ENCODE measurements around the gene TMEM123.

The TMEM123 gene

DNA sequence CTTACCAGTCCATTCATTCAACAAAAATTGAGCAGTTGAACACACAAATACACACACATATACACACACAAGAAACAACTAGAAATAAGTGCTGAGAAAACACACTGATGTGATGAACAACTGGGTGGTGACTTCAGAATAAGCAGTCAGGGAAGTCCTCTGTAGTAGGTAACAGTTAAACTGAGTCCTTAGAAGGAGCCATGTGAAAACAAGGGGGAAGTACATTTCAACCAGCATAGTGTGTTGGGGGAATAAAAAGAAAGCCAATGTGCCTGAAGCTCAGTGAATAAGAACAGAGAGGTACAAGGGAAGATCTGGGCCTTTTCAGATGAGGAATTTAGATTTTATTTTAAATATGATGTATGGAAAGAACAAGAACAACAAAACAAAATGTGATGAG lies 6.8 kb upstream of the TMEM123 start:
- H3K4me1 ChIP-seq (ENCODE audit: control insufficient read depth, insufficient read depth, low read length, poor library complexity, severe bottlenecking): no peaks in the 10 kb centered on the region
- H3K27ac ChIP-seq (ENCODE audit: low read depth, low read length, severe bottlenecking): no peak overlapping the region
- no peaks in the 10 kb centered on the region for H3K36me3 ChIP-seq (ENCODE audit: control insufficient read depth, insufficient read depth, low read length)
- no peaks in the 10 kb centered on the region for H3K9me3 ChIP-seq (ENCODE audit: control insufficient read depth, low read length)
- H3K4me3 ChIP-seq (ENCODE audit: extremely low read depth, insufficient read depth, low read length, poor library complexity, severe bottlenecking): no peak overlapping the region

DNA sequence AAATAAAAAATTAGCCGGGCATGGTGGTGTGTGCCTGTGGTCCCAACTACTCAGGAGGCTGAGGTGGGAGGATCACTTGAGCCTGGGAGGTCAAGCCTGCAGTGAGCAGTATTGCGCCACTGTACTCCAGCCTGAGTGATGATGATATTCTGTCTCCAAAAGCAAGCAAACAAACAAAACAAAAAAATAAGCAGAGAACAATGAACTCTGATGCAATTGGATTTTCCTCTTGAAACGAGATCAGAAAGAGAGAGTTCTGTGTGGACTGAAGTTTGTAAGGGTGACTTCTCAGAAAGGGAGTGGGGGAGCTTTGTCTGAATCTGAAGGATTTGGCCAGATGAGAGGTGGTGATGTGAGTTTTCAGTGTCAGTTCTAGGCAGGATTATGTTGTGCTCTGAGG lies 6.0 kb upstream of the TMEM123 start:
- Histone ChIP-seq H3K27ac (ENCODE audit: low read depth, low read length, severe bottlenecking) (no peak overlapping the region), H3K4me1 (ENCODE audit: control insufficient read depth, insufficient read depth, low read length, poor library complexity, severe bottlenecking) (no peaks in the 10 kb centered on the region), H3K4me3 (ENCODE audit: extremely low read depth, insufficient read depth, low read length, poor library complexity, severe bottlenecking) (no peak overlapping the region), H3K9me3 (ENCODE audit: control insufficient read depth, low read length) (no peaks in the 10 kb centered on the region), H3K36me3 (ENCODE audit: control insufficient read depth, insufficient read depth, low read length) (no peaks in the 10 kb centered on the region)
- WGBS, 2 experiments (ENCODE audit: insufficient coverage in 2 of 2): 87 to 89% methylated on average over 1 of the region's 3 CpGs

DNA sequence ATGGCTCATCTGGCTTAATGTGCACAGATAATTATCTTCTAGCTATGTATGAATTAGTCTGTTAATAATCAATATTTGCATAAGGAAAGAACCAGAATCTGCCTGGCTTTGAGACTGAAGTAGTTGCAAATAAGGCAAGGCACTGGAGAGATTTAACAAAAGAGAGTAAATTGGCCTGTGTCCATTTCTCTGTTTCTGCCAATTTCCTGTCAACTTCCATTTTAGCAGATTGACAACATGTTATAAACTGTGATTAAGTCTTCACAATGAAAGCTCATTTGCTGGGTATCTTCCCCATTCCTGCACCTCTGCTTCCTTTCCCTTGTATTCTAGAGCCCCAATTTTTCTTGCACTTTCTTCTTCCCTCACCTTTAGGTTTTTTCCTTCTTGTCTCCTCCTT lies 5.3 kb upstream of the TMEM123 start:
- H3K4me3 ChIP-seq (ENCODE audit: extremely low read depth, insufficient read depth, low read length, poor library complexity, severe bottlenecking): no peak overlapping the region
- H3K36me3 ChIP-seq (ENCODE audit: control insufficient read depth, insufficient read depth, low read length): no peaks in the 10 kb centered on the region
- no peaks in the 10 kb centered on the region for H3K4me1 ChIP-seq (ENCODE audit: control insufficient read depth, insufficient read depth, low read length, poor library complexity, severe bottlenecking)
- no peaks in the 10 kb centered on the region for H3K9me3 ChIP-seq (ENCODE audit: control insufficient read depth, low read length)
- no peak overlapping the region for H3K27ac ChIP-seq (ENCODE audit: low read depth, low read length, severe bottlenecking)

DNA sequence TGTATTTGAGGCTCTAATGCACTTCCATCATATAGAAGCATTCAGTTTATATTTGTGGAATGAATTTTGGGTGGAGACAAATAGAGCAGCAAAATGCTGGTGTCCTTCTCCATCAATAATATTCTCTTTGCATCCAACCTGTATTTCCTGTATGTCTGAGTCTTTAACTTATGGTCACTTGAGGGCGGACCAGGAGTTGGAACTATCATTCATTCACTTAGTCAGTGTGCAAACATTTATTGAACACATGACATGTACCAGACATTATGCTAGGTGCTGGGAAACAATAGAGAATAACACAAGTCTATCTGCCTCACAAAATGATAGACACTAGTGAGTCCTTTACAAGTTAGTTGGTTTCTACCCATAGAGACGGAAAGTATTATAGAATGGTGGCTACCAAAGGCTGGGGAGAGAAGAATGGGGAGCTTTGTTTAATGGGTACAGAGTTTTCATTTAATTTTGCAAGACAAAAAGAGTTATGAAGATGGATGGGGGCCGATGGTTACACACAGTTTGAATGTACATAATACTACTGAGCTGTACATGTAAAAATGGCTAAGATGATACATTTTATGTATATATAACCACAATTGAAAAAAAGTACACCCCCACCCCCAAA lies 4.6 kb upstream of the TMEM123 start:
- Histone ChIP-seq H3K4me1 (ENCODE audit: control insufficient read depth, insufficient read depth, low read length, poor library complexity, severe bottlenecking) (no peaks in the 10 kb centered on the region), H3K27ac (ENCODE audit: low read depth, low read length, severe bottlenecking) (no peak overlapping the region), H3K4me3 (ENCODE audit: extremely low read depth, insufficient read depth, low read length, poor library complexity, severe bottlenecking) (no peak overlapping the region), H3K9me3 (ENCODE audit: control insufficient read depth, low read length) (no peaks in the 10 kb centered on the region), H3K36me3 (ENCODE audit: control insufficient read depth, insufficient read depth, low read length) (no peaks in the 10 kb centered on the region)
- 90% methylated on average over 1 of the region's 3 CpGs; no CpG with 5 or more reads in 1 of the 2 experiments for WGBS, 2 experiments (ENCODE audit: insufficient coverage in 2 of 2)

DNA sequence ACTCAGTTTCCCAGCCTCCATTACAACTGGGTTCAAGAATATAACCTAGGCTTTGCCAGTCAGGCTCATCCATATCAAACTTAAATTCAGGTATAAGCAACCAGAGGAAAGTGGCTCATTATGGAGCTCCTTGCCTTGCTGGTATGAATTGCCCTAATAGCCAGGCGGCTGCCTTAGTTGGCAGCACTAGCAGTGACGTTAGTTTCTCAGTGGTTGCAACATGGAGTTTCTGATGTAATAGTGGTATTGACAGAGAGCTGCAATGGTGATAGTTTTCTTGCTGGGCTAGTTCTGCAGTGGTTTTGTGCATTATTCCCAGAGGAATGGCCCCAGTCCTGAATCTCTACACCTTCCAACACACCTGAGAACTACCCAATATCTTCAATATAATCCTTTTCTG lies 3.8 kb upstream of the TMEM123 start:
- Histone ChIP-seq H3K4me1 (ENCODE audit: control insufficient read depth, insufficient read depth, low read length, poor library complexity, severe bottlenecking) (no peaks in the 10 kb centered on the region), H3K9me3 (ENCODE audit: control insufficient read depth, low read length) (no peaks in the 10 kb centered on the region), H3K4me3 (ENCODE audit: extremely low read depth, insufficient read depth, low read length, poor library complexity, severe bottlenecking) (no peak overlapping the region), H3K36me3 (ENCODE audit: control insufficient read depth, insufficient read depth, low read length) (no peaks in the 10 kb centered on the region), H3K27ac (ENCODE audit: low read depth, low read length, severe bottlenecking) (no peak overlapping the region)
- 100% methylated on average over 2 of the region's 2 CpGs for WGBS, 2 experiments (ENCODE audit: insufficient coverage in 2 of 2)

GRCh38 chr11:102453921-102454320 lies 1.4 kb upstream of the TMEM123 start:
- H3K27ac ChIP-seq (ENCODE audit: low read depth, low read length, severe bottlenecking): no peak overlapping the region
- H3K4me1 ChIP-seq (ENCODE audit: control insufficient read depth, insufficient read depth, low read length, poor library complexity, severe bottlenecking): peaks cover 13% of the 10 kb centered on the region
- H3K9me3 ChIP-seq (ENCODE audit: control insufficient read depth, low read length): no peaks in the 10 kb centered on the region
- WGBS, 2 experiments (ENCODE audit: insufficient coverage in 2 of 2): 88% methylated on average over 2 of the region's 3 CpGs; no CpG with 5 or more reads in 1 of the 2 experiments
- H3K4me3 ChIP-seq (ENCODE audit: extremely low read depth, insufficient read depth, low read length, poor library complexity, severe bottlenecking): peak overlapping the region; percentile 88
- peaks cover 3% of the 10 kb centered on the region for H3K36me3 ChIP-seq (ENCODE audit: control insufficient read depth, insufficient read depth, low read length)

DNA sequence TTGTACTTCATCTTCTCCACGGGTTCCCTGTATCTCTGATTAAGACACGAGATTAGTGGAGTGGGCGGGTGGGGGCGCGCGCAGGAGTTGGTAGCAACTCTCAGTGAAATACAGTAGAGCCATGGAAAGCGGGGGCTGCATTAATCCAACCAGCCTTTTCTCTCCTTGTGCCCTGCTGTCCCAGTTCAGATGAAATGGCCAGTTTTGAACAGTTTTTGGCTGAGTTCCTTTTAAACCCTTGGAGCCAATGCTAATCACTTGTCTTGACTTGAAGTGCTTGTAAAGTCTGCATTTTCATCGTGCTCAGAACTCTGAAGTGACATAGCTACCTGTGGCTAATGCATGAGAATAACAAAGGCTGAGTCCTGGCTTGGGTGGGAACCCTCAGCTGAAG lies 734 bp upstream of the TMEM123 start:
- Histone ChIP-seq H3K36me3 (ENCODE audit: control insufficient read depth, insufficient read depth, low read length) (peaks cover 8% of the 10 kb centered on the region), H3K4me3 (ENCODE audit: extremely low read depth, insufficient read depth, low read length, poor library complexity, severe bottlenecking) (peak overlapping the region; percentile 88), H3K9me3 (ENCODE audit: control insufficient read depth, low read length) (no peaks in the 10 kb centered on the region), H3K27ac (ENCODE audit: low read depth, low read length, severe bottlenecking) (peak overlapping the region; percentile 82), H3K4me1 (ENCODE audit: control insufficient read depth, insufficient read depth, low read length, poor library complexity, severe bottlenecking) (peaks cover 19% of the 10 kb centered on the region)
- WGBS, 2 experiments (ENCODE audit: insufficient coverage in 2 of 2): 10% methylated on average over 1 to 2 of the region's 8 CpGs

DNA sequence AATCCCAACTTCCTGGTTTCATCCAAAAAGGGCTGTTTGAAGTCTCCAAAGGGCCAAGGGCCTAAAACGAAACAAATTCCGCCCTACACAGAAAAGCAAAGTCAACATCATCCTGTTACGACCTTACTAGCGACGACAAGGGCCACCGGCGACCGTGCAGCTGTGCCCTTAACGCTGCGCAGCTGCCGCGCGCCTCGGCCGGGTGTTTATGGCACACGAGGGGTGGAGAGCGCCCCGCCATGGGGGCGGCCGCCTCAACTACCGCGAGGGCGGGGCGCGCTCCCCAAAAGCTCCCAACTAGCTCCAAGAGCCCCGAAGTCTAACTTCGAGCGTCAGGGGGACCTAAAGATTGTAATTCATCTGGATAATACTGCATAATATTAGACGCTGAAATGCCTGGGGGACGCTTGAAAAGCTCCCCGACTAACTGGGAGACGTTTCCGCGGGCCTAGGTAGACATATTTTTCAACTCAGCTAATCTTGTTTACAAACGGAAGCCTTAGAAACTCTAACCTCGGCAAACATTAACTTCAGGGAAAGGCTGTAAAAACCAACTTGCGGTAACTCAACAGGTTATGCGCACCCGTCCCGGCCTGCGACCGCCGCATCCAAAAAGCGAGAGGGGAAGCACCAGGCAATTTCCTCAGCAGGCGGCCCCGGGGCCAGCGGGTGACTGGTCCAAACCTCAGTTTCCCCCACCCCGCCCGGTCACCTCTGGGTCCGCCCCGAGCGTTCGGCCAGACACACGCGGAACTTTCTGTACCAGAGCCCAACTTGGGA lies 694 bp downstream of the TMEM123 start:
- Histone ChIP-seq H3K27ac (ENCODE audit: low read depth, low read length, severe bottlenecking) (peak overlapping the region; percentile 82), H3K36me3 (ENCODE audit: control insufficient read depth, insufficient read depth, low read length) (peaks cover 21% of the 10 kb centered on the region), H3K4me1 (ENCODE audit: control insufficient read depth, insufficient read depth, low read length, poor library complexity, severe bottlenecking) (peaks cover 33% of the 10 kb centered on the region), H3K4me3 (ENCODE audit: extremely low read depth, insufficient read depth, low read length, poor library complexity, severe bottlenecking) (peak overlapping the region; percentile 88), H3K9me3 (ENCODE audit: control insufficient read depth, low read length) (no peaks in the 10 kb centered on the region)
- 0% methylated on average over 35 to 40 of the region's 55 CpGs for WGBS, 2 experiments (ENCODE audit: insufficient coverage in 2 of 2)

GRCh38 chr11:102451041-102451680 lies 1.4 kb downstream of the TMEM123 start:
- H3K4me3 ChIP-seq (ENCODE audit: extremely low read depth, insufficient read depth, low read length, poor library complexity, severe bottlenecking): peak overlapping the region; percentile 88
- peak overlapping the region; percentile 82 for H3K27ac ChIP-seq (ENCODE audit: low read depth, low read length, severe bottlenecking)

GRCh38 chr11:102449651-102450570 lies 2.7 kb downstream of the TMEM123 start:
- H3K4me1 ChIP-seq (ENCODE audit: control insufficient read depth, insufficient read depth, low read length, poor library complexity, severe bottlenecking): peaks cover 44% of the 10 kb centered on the region
- peaks cover 3% of the 10 kb centered on the region for H3K9me3 ChIP-seq (ENCODE audit: control insufficient read depth, low read length)
- peak overlapping the region; percentile 6 for H3K27ac ChIP-seq (ENCODE audit: low read depth, low read length, severe bottlenecking)
- H3K36me3 ChIP-seq (ENCODE audit: control insufficient read depth, insufficient read depth, low read length): peaks cover 38% of the 10 kb centered on the region
- 83 to 85% methylated on average over 4 of the region's 7 CpGs for WGBS, 2 experiments (ENCODE audit: insufficient coverage in 2 of 2)
- H3K4me3 ChIP-seq (ENCODE audit: extremely low read depth, insufficient read depth, low read length, poor library complexity, severe bottlenecking): peak overlapping the region; percentile 88

More at GRCh38 chr11:102451041-102451680, 1.4 kb downstream of the TMEM123 start:
- 39 to 54% methylated on average over 3 of the region's 6 CpGs for WGBS, 2 experiments (ENCODE audit: insufficient coverage in 2 of 2)
- Histone ChIP-seq H3K4me1 (ENCODE audit: control insufficient read depth, insufficient read depth, low read length, poor library complexity, severe bottlenecking) (peaks cover 38% of the 10 kb centered on the region), H3K36me3 (ENCODE audit: control insufficient read depth, insufficient read depth, low read length) (peaks cover 26% of the 10 kb centered on the region), H3K9me3 (ENCODE audit: control insufficient read depth, low read length) (no peaks in the 10 kb centered on the region)
